Nephron (organoid): Measurements from ENCODE around the gene NTM.

Source experiments
- H3K27ac Mint-ChIP-seq, 3 experiments: 2 replicates each; pipeline ENCODE4 v1.8.0; 2020; ENCODE audit warnings: mixed read lengths in 3 of 3, mild to moderate bottlenecking in 2 of 3, moderate library complexity in 1 of 3
- H3K27me3 Mint-ChIP-seq: 2 replicates; pipeline ENCODE4 v1.8.0; 2021; ENCODE audit warnings: low read depth, mild to moderate bottlenecking, moderate library complexity, mixed read lengths
- H3K36me3 Mint-ChIP-seq: 2 replicates; pipeline ENCODE4 v1.8.0; 2020; ENCODE audit warnings: low read depth, mixed read lengths
- H3K4me1 Mint-ChIP-seq: 2 replicates; pipeline ENCODE4 v1.8.0; 2020; ENCODE audit warnings: mixed read lengths
- H3K4me3 Mint-ChIP-seq, 3 experiments: 2 replicates each; pipeline ENCODE4 v1.8.0; 2020; ENCODE audit warnings: mild to moderate bottlenecking in 3 of 3, mixed read lengths in 3 of 3, moderate library complexity in 2 of 3
- H3K9me3 Mint-ChIP-seq: 2 replicates; pipeline ENCODE4 v1.8.0; 2020; ENCODE audit warnings: mixed read lengths
- CTCF ChIP-seq, 3 experiments: fragments of 200-600 bp; sonication (generic); IDR thresholded peaks; one replicate each; pipeline ENCODE4 v1.5.0; 2021; ENCODE audit warnings: antibody characterized with exemption in 3 of 3; ENCODE audit not compliant: unreplicated experiment in 3 of 3

The NTM gene

GRCh38 chr11:131656839-131657211 is 286.4 kb downstream of the NTM start:
- Mint-ChIP-seq H3K9me3 (no peaks in the 10 kb centered on the region), H3K4me3 (peak overlapping the region in 1 of 3 experiments; percentile 65), H3K27ac (no peak overlapping the region), H3K27me3 (peaks cover 62% of the 10 kb centered on the region), H3K36me3 (no peaks in the 10 kb centered on the region), H3K4me1 (peaks cover 37% of the 10 kb centered on the region)
- TF ChIP-seq CTCF (IDR thresholded peaks at IDR 0.05; ENCODE audit: unreplicated experiment in 3 of 3): no peak

- H3K27ac Mint-ChIP-seq: no peak overlapping the region
- no peak for TF ChIP-seq CTCF (IDR thresholded peaks at IDR 0.05; ENCODE audit: unreplicated experiment in 3 of 3)
- peaks cover 41% of the 10 kb centered on the region for H3K4me1 Mint-ChIP-seq
- H3K9me3 Mint-ChIP-seq: no peaks in the 10 kb centered on the region
- H3K27me3 Mint-ChIP-seq: peaks cover 67% of the 10 kb centered on the region
- no peaks in the 10 kb centered on the region for H3K36me3 Mint-ChIP-seq
- no peak overlapping the region for H3K4me3 Mint-ChIP-seq
These were observed 288.0 kb downstream of the NTM start for GRCh38 chr11:131658414-131658813.

GRCh38 chr11:131658952-131659351 is 288.5 kb downstream of the NTM start:
- no peaks in the 10 kb centered on the region for H3K36me3 Mint-ChIP-seq
- no peak overlapping the region for H3K27ac Mint-ChIP-seq
- TF ChIP-seq CTCF (IDR thresholded peaks at IDR 0.05; ENCODE audit: unreplicated experiment in 3 of 3): no peak
- H3K4me1 Mint-ChIP-seq: peaks cover 41% of the 10 kb centered on the region
- H3K27me3 Mint-ChIP-seq: peaks cover 65% of the 10 kb centered on the region
- H3K9me3 Mint-ChIP-seq: no peaks in the 10 kb centered on the region
- H3K4me3 Mint-ChIP-seq: no peak overlapping the region

GRCh38 chr11:131659931-131660330 is 289.5 kb downstream of the NTM start:
- H3K36me3 Mint-ChIP-seq: no peaks in the 10 kb centered on the region

GRCh38 chr11:131661132-131661531 is 290.7 kb downstream of the NTM start:
- Mint-ChIP-seq H3K36me3 (no peaks in the 10 kb centered on the region), H3K4me1 (peaks cover 39% of the 10 kb centered on the region), H3K27ac (no peak overlapping the region), H3K27me3 (peaks cover 51% of the 10 kb centered on the region), H3K9me3 (no peaks in the 10 kb centered on the region), H3K4me3 (no peak overlapping the region)
- no peak for TF ChIP-seq CTCF (IDR thresholded peaks at IDR 0.05; ENCODE audit: unreplicated experiment in 3 of 3)

More at GRCh38 chr11:131659931-131660330, 289.5 kb downstream of the NTM start:
- Mint-ChIP-seq H3K9me3 (no peaks in the 10 kb centered on the region), H3K4me1 (peaks cover 43% of the 10 kb centered on the region), H3K4me3 (no peak overlapping the region), H3K27ac (no peak overlapping the region), H3K27me3 (peaks cover 56% of the 10 kb centered on the region)
- TF ChIP-seq CTCF (IDR thresholded peaks at IDR 0.05; ENCODE audit: unreplicated experiment in 3 of 3): no peak

- Mint-ChIP-seq H3K9me3 (no peaks in the 10 kb centered on the region), H3K27ac (no peak overlapping the region), H3K4me1 (peaks cover 28% of the 10 kb centered on the region), H3K4me3 (no peak overlapping the region), H3K27me3 (peaks cover 38% of the 10 kb centered on the region), H3K36me3 (no peaks in the 10 kb centered on the region)
- no peak for TF ChIP-seq CTCF (IDR thresholded peaks at IDR 0.05; ENCODE audit: unreplicated experiment in 3 of 3)
These were observed 292.0 kb downstream of the NTM start for GRCh38 chr11:131662317-131662972.
